ENCODE measurements around the gene KIF1A. TPM values are rescaled to one million over a fixed set of nuclear protein-coding genes. Genes with fewer than 3 reads are reported as not detected.

Gene KIF1A
- polyA plus RNA-seq, 1 donor (not counting 4 experiments of a cell fraction or from before 2014, with no cell fraction given): not detected

DNA sequence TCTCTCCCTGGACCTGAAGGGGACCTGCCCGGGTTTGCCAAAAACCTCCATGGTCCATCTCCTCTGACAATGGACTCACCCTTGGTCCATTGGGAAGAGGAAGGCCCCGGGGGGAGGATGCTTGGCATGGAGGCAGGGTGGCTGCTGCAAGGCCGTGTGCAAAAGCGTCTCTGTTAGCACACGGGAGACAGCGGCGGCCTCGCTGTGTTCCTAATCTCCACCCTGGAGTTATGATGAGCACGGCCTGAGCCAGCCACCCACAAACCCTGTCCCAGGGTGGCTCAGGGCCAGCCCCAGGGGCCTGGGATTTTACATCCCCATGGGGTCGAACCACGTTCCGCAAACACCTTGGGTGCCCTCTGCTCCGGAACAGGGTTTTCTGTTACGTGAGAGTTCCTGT, 92.6 kb downstream of the KIF1A start:
- Histone ChIP-seq H3K4me2 (ENCODE audit: control insufficient read depth, extremely low read depth, insufficient read depth, low read depth, low read length) (no peak overlapping the region), H2AFZ (ENCODE audit: control insufficient read depth, low read length) (no peak overlapping the region), H3K4me3 (ENCODE audit: control insufficient read depth in 2 of 3, extremely low read depth in 1 of 3, insufficient read depth in 2 of 3, low read depth in 1 of 3, low read length in 3 of 3) (no peak overlapping the region), H3K36me3 (ENCODE audit: control insufficient read depth in 2 of 2, extremely low read depth in 1 of 2, insufficient read depth in 2 of 2, low read length in 2 of 2) (no peaks in the 10 kb centered on the region), H3K9me1 (ENCODE audit: control insufficient read depth, extremely low read depth, insufficient read depth, low read length) (no peaks in the 10 kb centered on the region), H3K9ac (ENCODE audit: control insufficient read depth, extremely low read depth, insufficient read depth, low read length) (no peak overlapping the region), H3K27ac (ENCODE audit: control insufficient read depth, insufficient read depth, low read length) (no peak overlapping the region), H3K4me1 (ENCODE audit: control insufficient read depth, extremely low read depth, insufficient read depth, low read length) (no peaks in the 10 kb centered on the region), H3K9me3 (ENCODE audit: control insufficient read depth, low read depth, low read length) (no peaks in the 10 kb centered on the region), H3K79me2 (ENCODE audit: control insufficient read depth, insufficient read depth, low read length) (no peaks in the 10 kb centered on the region), H3K27me3 (ENCODE audit: control insufficient read depth, extremely low read depth, insufficient read depth, low read length) (peaks cover 18% of the 10 kb centered on the region), H4K20me1 (ENCODE audit: control insufficient read depth, extremely low read depth, insufficient read depth, low read length) (no peaks in the 10 kb centered on the region)
- dilution Hi-C loops (cut with MboI; ENCODE audit: extremely low pct_ligation_motif_present, low sequenced_read_pairs): no loop called here
- DNase-seq (ENCODE audit: low read depth, low spot score) (no peak), FAIRE-seq (no peak)
- no peak for TF ChIP-seq EZH2 (IDR thresholded peaks at IDR 0.05; ENCODE audit: low read length)
- TF ChIP-seq, protein P1, sequence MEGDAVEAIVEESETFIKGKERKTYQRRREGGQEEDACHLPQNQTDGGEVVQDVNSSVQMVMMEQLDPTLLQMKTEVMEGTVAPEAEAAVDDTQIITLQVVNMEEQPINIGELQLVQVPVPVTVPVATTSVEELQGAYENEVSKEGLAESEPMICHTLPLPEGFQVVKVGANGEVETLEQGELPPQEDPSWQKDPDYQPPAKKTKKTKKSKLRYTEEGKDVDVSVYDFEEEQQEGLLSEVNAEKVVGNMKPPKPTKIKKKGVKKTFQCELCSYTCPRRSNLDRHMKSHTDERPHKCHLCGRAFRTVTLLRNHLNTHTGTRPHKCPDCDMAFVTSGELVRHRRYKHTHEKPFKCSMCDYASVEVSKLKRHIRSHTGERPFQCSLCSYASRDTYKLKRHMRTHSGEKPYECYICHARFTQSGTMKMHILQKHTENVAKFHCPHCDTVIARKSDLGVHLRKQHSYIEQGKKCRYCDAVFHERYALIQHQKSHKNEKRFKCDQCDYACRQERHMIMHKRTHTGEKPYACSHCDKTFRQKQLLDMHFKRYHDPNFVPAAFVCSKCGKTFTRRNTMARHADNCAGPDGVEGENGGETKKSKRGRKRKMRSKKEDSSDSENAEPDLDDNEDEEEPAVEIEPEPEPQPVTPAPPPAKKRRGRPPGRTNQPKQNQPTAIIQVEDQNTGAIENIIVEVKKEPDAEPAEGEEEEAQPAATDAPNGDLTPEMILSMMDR (optimal IDR thresholded peaks at IDR 0.05 in 1 of 3, IDR thresholded peaks at IDR 0.05 in 1 of 3, conservative IDR thresholded peaks at IDR 0.05 in 1 of 3; ENCODE audit: extremely low read depth in 1 of 3, insufficient read depth in 2 of 3, low read length in 3 of 3): no peak

DNA sequence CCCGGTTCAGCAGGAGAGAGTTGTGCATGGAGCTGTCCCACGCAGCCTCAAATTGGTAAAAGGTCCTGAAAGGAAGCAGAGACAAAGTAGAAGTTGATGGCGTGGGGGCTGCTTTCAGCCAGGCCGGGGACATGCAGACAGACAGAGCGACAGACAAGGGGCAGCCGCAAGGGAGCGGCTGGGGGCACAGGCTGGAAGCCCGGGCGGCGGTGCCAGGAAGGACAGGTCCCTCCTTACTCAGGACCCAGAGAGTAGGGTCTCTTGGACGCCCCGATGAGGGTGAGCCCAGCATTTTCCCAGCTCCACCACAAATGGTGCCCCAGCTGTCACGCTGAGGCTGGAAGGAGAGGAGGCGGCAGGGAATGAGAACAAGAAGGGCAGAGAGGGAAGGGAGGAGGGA, 93.1 kb downstream of the KIF1A start:
- DNase-seq (ENCODE audit: low read depth, low spot score): no peak
- Histone ChIP-seq H3K9me1 (ENCODE audit: control insufficient read depth, extremely low read depth, insufficient read depth, low read length) (no peaks in the 10 kb centered on the region), H4K20me1 (ENCODE audit: control insufficient read depth, extremely low read depth, insufficient read depth, low read length) (no peaks in the 10 kb centered on the region), H3K27me3 (ENCODE audit: control insufficient read depth, extremely low read depth, insufficient read depth, low read length) (peaks cover 18% of the 10 kb centered on the region), H2AFZ (ENCODE audit: control insufficient read depth, low read length) (no peak overlapping the region), H3K36me3 (ENCODE audit: control insufficient read depth in 2 of 2, extremely low read depth in 1 of 2, insufficient read depth in 2 of 2, low read length in 2 of 2) (no peaks in the 10 kb centered on the region), H3K4me2 (ENCODE audit: control insufficient read depth, extremely low read depth, insufficient read depth, low read depth, low read length) (no peak overlapping the region), H3K79me2 (ENCODE audit: control insufficient read depth, insufficient read depth, low read length) (no peaks in the 10 kb centered on the region), H3K4me3 (ENCODE audit: control insufficient read depth in 2 of 3, extremely low read depth in 1 of 3, insufficient read depth in 2 of 3, low read depth in 1 of 3, low read length in 3 of 3) (no peak overlapping the region), H3K9me3 (ENCODE audit: control insufficient read depth, low read depth, low read length) (no peaks in the 10 kb centered on the region), H3K4me1 (ENCODE audit: control insufficient read depth, extremely low read depth, insufficient read depth, low read length) (no peaks in the 10 kb centered on the region), H3K9ac (ENCODE audit: control insufficient read depth, extremely low read depth, insufficient read depth, low read length) (no peak overlapping the region), H3K27ac (ENCODE audit: control insufficient read depth, insufficient read depth, low read length) (no peak overlapping the region)
- dilution Hi-C loops (cut with MboI; ENCODE audit: extremely low pct_ligation_motif_present, low sequenced_read_pairs): no loop called here
- TF ChIP-seq, protein P1 (optimal IDR thresholded peaks at IDR 0.05 in 1 of 3, IDR thresholded peaks at IDR 0.05 in 1 of 3, conservative IDR thresholded peaks at IDR 0.05 in 1 of 3; ENCODE audit: extremely low read depth in 1 of 3, insufficient read depth in 2 of 3, low read length in 3 of 3): no peak
- TF ChIP-seq EZH2 (IDR thresholded peaks at IDR 0.05; ENCODE audit: low read length): no peak
- no peak for FAIRE-seq
